ENCODE measurements around the gene OR1D5. TPM values are rescaled to one million over a fixed set of nuclear protein-coding genes. Genes with fewer than 3 reads are reported as not detected.
"Not testable (repeated sequence)": the region's sequence is repeated elsewhere in the genome, so short reads cannot be mapped to it uniquely, and the experiment has no call there.

The OR1D5 gene
- total RNA-seq, 2 experiments from 2014 or later = not detected

DNA sequence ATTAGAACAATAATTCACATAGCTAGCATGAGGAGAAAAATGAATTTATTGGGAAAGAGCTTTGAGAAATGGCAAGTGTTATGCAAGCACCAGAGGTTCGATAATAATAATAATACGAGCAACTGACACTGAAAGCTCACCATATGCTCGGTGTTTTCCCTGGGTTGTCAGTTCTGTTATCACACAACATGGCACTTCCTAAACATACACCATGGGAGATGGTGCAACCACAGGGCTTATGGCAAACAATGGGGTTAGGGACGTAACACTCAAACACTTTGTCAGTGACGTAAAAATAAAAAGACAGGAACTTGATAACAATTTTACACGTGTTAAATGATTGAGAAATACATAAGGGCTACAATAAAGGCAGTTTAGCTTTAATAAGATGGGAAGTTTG is 23.7 kb downstream of the OR1D5 start:
- H3K36me3 Mint-ChIP-seq (ENCODE audit: low read depth) = no peaks in the 10 kb centered on the region
- H3K4me1 Mint-ChIP-seq (ENCODE audit: low read depth) = no peaks in the 10 kb centered on the region
- POLR2A ChIA-PET = no interaction called here
- CTCF ChIA-PET = interaction anchor here (0.8 kb wide), 1 partner anchor 9 kb away, joined by 3 read pairs; no protein-coding TSS in a partner anchor
- no peak for DNase-seq
- peaks cover 5% of the 10 kb centered on the region for H3K27me3 Mint-ChIP-seq (ENCODE audit: low read depth)
- no peak overlapping the region for H3K4me3 Mint-ChIP-seq
- peaks cover 19% of the 10 kb centered on the region for H3K9me3 Mint-ChIP-seq (ENCODE audit: insufficient read depth)
- no peak overlapping the region for H3K27ac Mint-ChIP-seq
- no peak for ATAC-seq

DNA sequence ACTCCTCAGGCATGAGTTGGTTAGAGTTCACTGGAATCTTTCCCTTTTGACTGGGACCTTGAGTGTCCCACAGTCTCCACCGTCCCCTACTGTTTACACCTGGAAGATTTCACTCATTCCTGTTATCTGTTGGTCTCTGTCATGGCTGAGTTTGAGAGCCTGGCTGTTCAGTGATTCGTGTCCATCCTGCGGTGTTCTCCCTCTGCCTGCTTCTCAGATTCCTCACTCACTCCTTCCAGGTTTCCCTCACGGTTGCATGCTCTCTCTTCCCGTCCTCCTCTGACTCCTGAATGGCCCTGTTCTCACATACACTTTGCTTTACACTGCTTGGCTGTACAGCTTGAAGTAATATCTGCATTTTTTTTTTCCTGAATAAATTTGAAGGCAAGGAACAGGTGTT is 24.5 kb downstream of the OR1D5 start:
- ATAC-seq = no peak
- CTCF ChIA-PET = no interaction called here
- H3K27me3 Mint-ChIP-seq (ENCODE audit: low read depth) = peaks cover 5% of the 10 kb centered on the region

GRCh38 chr17:3037259-3037658 is 26.1 kb downstream of the OR1D5 start:
- H3K27ac Mint-ChIP-seq = no peak overlapping the region
- H3K4me1 Mint-ChIP-seq (ENCODE audit: low read depth) = no peaks in the 10 kb centered on the region
- H3K36me3 Mint-ChIP-seq (ENCODE audit: low read depth) = no peaks in the 10 kb centered on the region
- DNase-seq (no peak), ATAC-seq (no peak)
- H3K9me3 Mint-ChIP-seq (ENCODE audit: insufficient read depth) = no peaks in the 10 kb centered on the region
- no peak overlapping the region for H3K4me3 Mint-ChIP-seq
- ChIA-PET CTCF (no interaction called here), POLR2A (no interaction called here)
- H3K27me3 Mint-ChIP-seq (ENCODE audit: low read depth) = peaks cover 3% of the 10 kb centered on the region

More for the DNA sequence above, 24.5 kb downstream of the OR1D5 start:
- Mint-ChIP-seq H3K27ac (no peak overlapping the region), H3K36me3 (ENCODE audit: low read depth) (no peaks in the 10 kb centered on the region), H3K4me3 (no peak overlapping the region), H3K4me1 (ENCODE audit: low read depth) (no peaks in the 10 kb centered on the region), H3K9me3 (ENCODE audit: insufficient read depth) (peaks cover 12% of the 10 kb centered on the region)
- POLR2A ChIA-PET = no interaction called here
- DNase-seq = peak; percentile 11

DNA sequence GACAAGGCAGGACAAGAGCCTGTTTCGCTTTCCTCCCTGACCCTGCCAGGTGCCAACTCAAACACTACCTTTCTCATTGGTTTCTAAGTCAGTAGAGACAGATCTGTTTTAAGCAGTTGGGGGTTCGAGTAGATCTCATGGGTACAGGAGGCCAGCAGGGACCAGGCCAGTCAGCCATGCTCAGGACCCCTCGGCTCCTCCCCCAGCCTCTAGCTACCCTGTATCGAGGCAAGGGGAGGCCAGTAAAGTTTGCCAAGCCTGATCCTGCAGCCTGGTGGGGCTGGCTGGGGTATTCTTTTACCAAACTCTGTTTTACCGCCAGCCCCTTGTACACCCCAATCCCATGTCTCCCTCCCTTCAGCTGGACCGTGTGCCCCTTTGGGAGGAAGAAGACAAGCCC is 26.6 kb downstream of the OR1D5 start:
- Mint-ChIP-seq H3K4me1 (ENCODE audit: low read depth) (no peaks in the 10 kb centered on the region), H3K4me3 (no peak overlapping the region), H3K27me3 (ENCODE audit: low read depth) (peaks cover 3% of the 10 kb centered on the region), H3K9me3 (ENCODE audit: insufficient read depth) (no peaks in the 10 kb centered on the region), H3K36me3 (ENCODE audit: low read depth) (no peaks in the 10 kb centered on the region), H3K27ac (no peak overlapping the region)
- ChIA-PET POLR2A (no interaction called here), CTCF (no interaction called here)
- peak; percentile 0 for DNase-seq
- ATAC-seq = no peak

GRCh38 chr17:3035968-3036280 is 27.5 kb downstream of the OR1D5 start:
- H3K27me3 Mint-ChIP-seq (ENCODE audit: low read depth) = peaks cover 3% of the 10 kb centered on the region
- H3K27ac Mint-ChIP-seq = no peak overlapping the region
- DNase-seq (no peak), ATAC-seq (no peak)
- ChIA-PET POLR2A (no interaction called here), CTCF (interaction anchor here (1.5 kb wide), 1 partner anchor 9 kb away, joined by 3 read pairs; no protein-coding TSS in a partner anchor)
- no peaks in the 10 kb centered on the region for H3K9me3 Mint-ChIP-seq (ENCODE audit: insufficient read depth)
- H3K36me3 Mint-ChIP-seq (ENCODE audit: low read depth) = no peaks in the 10 kb centered on the region
- no peak overlapping the region for H3K4me3 Mint-ChIP-seq
- no peaks in the 10 kb centered on the region for H3K4me1 Mint-ChIP-seq (ENCODE audit: low read depth)

DNA sequence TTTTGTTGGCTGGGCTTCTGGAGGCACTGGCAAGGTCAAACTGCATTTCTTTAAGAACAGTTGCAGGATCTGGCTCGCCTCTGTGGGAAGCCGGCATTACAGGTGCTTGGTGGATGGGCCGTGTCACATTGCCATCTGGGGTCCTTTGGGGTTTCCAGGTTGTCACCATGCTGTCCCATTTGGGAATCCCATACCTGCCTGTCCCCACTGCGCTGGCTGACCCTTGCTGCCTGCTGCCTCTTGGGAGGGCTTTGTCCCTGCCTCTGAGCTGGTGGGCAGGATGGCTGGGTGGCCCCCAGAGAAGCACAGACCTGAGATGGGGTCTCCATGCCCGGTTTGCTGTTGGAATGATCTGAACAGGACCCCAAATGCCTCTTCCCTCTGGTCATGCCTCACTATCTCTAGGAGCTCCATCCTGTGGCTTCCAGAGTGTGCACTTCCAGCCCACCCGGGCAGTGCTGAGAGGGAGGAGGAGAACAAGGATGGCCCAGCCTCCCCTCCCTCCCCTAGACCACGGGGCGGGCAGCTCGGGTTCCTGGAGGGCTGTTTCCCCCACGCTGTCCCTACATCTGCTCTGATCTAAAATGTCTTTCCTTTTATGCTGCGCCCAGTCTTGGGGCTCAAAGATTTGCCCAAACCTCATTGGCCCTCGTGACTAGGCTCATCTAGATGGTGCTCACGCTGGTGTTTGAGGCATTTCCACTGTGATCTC is 28.0 kb downstream of the OR1D5 start:
- POLR2A ChIA-PET = no interaction called here
- DNase-seq (no peak), ATAC-seq (no peak)
- H3K4me1 Mint-ChIP-seq (ENCODE audit: low read depth) = no peaks in the 10 kb centered on the region
- no peaks in the 10 kb centered on the region for H3K36me3 Mint-ChIP-seq (ENCODE audit: low read depth)
- H3K4me3 Mint-ChIP-seq = no peak overlapping the region
- H3K27ac Mint-ChIP-seq = no peak overlapping the region
- CTCF ChIA-PET = interaction anchor here (1.5 kb wide), 1 partner anchor 9 kb away, joined by 3 read pairs; no protein-coding TSS in a partner anchor
- H3K27me3 Mint-ChIP-seq (ENCODE audit: low read depth) = peaks cover 3% of the 10 kb centered on the region
- no peaks in the 10 kb centered on the region for H3K9me3 Mint-ChIP-seq (ENCODE audit: insufficient read depth)

- H3K27ac Mint-ChIP-seq = no peak overlapping the region
- H3K4me1 Mint-ChIP-seq (ENCODE audit: low read depth) = no peaks in the 10 kb centered on the region
- H3K4me3 Mint-ChIP-seq = no peak overlapping the region
- ChIA-PET CTCF (no interaction called here), POLR2A (no interaction called here)
- no peaks in the 10 kb centered on the region for H3K9me3 Mint-ChIP-seq (ENCODE audit: insufficient read depth)
- H3K27me3 Mint-ChIP-seq (ENCODE audit: low read depth) = peaks cover 3% of the 10 kb centered on the region
- ATAC-seq = no peak
- no peaks in the 10 kb centered on the region for H3K36me3 Mint-ChIP-seq (ENCODE audit: low read depth)
- DNase-seq = no peak
These were observed 28.9 kb downstream of the OR1D5 start for GRCh38 chr17:3034578-3034920.

DNA sequence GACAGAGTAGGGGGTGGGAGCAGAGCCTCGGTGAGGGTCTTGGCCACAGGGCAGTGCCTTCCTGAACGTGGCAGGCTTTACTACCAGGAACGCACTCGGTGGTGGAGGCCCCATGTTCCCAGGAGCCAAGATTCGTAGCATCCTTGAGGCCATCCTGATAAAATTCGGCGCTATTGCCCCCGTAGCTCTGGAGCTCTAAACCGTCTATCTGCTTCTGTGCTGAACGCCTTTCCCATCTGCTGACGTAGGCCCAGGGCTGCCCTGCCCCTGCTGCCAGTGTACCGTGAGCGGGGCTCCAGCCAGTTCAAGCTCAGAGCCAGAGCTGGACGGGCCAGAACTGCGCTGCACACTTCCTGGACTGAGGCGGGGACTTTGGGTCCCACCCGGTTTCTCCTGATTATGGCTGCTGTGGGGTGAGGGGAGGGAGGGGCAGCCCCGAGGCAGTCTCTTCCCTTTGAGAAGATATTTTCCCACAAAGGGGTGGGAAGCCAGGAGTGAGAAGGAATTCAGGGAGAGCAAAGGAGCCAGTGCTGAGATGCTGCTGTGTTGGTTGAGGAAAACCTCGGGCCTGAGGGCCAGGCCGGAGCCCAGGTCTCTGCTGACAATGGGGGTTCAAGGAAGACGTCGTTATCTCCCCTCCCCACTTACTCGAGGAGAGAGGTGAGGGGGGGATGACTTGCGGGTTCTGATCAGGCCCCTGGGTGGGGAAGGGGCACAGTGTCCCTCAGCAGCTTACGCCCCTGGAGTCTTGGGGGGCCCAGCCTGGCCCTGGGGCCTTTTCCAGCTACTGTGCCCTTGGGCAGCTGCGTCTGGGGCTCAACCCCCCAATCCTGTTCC is 29.4 kb downstream of the OR1D5 start:
- Mint-ChIP-seq H3K9me3 (ENCODE audit: insufficient read depth) (no peaks in the 10 kb centered on the region), H3K27ac (no peak overlapping the region), H3K36me3 (ENCODE audit: low read depth) (no peaks in the 10 kb centered on the region), H3K4me1 (ENCODE audit: low read depth) (no peaks in the 10 kb centered on the region), H3K4me3 (no peak overlapping the region), H3K27me3 (ENCODE audit: low read depth) (peaks cover 1% of the 10 kb centered on the region)
- CTCF ChIA-PET = no interaction called here
- POLR2A ChIA-PET = no interaction called here
- no peak for DNase-seq
- no peak for ATAC-seq

DNA sequence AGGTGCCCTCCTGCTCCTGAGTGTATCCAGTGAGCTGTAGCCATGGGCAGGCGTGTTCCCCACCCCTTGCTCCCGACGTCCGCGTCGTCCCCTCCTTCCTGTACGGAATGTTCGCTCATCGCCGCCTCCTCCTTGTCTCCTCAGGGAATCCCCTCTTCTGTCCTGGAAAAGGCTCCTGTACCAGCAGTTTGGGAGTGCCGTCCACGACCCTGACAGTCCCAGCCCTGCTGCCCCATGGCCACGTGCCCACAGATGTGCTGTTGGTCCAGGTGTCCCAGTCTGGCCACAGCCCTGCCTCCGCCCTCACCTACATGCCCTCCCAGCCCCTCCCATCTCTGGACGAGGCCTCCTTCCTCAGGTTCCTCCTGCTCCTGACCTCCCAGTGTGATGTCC is 30.2 kb downstream of the OR1D5 start:
- no peak for ATAC-seq
- H3K9me3 Mint-ChIP-seq (ENCODE audit: insufficient read depth) = no peaks in the 10 kb centered on the region
- H3K4me3 Mint-ChIP-seq = no peak overlapping the region
- no peak overlapping the region for H3K27ac Mint-ChIP-seq
- H3K27me3 Mint-ChIP-seq (ENCODE audit: low read depth) = no peaks in the 10 kb centered on the region
- CTCF ChIA-PET = no interaction called here
- H3K4me1 Mint-ChIP-seq (ENCODE audit: low read depth) = no peaks in the 10 kb centered on the region
- DNase-seq = no peak
- POLR2A ChIA-PET = no interaction called here
- H3K36me3 Mint-ChIP-seq (ENCODE audit: low read depth) = no peaks in the 10 kb centered on the region

GRCh38 chr17:3032258-3033247 is 30.9 kb downstream of the OR1D5 start:
- H3K9me3 Mint-ChIP-seq (ENCODE audit: insufficient read depth) = no peaks in the 10 kb centered on the region
- no peak overlapping the region for H3K4me3 Mint-ChIP-seq
- DNase-seq (no peak), ATAC-seq (no peak)
- no peaks in the 10 kb centered on the region for H3K4me1 Mint-ChIP-seq (ENCODE audit: low read depth)
- CTCF ChIA-PET = no interaction called here
- no peaks in the 10 kb centered on the region for H3K27me3 Mint-ChIP-seq (ENCODE audit: low read depth)
- POLR2A ChIA-PET = no interaction called here
- H3K36me3 Mint-ChIP-seq (ENCODE audit: low read depth) = no peaks in the 10 kb centered on the region
- no peak overlapping the region for H3K27ac Mint-ChIP-seq

DNA sequence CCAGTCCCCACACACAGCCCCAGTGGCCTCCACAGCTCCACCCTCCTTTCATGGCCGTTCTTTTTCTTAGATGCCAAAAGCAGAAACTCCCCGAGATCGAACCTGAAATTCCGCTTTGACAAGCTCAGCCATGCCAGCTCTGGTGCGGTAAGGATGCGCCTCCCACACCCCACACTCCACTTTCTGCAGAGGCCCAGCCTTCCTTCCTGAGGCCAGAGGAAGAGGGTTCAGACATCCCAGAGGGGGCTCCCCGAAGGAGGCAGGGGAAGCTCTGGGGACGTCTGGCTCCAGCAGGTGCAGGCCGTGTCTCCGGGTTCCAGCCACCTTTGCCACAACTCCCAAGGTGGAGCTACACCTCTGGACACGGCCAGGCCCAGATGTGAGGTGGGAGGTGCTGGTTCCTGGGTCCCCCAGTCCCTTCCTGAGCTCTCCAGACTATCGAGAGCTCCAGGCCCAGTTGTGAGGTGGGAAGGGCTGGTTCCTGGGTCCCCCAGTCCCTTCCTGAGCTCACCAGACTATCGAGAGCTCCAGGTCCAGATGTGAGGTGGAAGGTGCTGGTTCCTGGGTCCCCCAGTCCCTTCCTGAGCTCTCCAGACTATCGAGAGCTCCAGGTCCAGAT is 32.4 kb downstream of the OR1D5 start:
- H3K4me3 Mint-ChIP-seq; H3K27ac Mint-ChIP-seq; H3K27me3 Mint-ChIP-seq (ENCODE audit: low read depth); ATAC-seq; CTCF ChIA-PET; H3K36me3 Mint-ChIP-seq (ENCODE audit: low read depth); DNase-seq; H3K4me1 Mint-ChIP-seq (ENCODE audit: low read depth); H3K9me3 Mint-ChIP-seq (ENCODE audit: insufficient read depth): not testable (repeated sequence)
- POLR2A ChIA-PET = interaction anchor here (0.6 kb wide), 1 partner anchor 1112 kb away, joined by 3 read pairs; the partner anchor contains the start of gene ZZEF1
